Parathyroid adenoma (tissue), 2 donors: Measurements from ENCODE around the gene SNTA1.
"Not testable (repeated sequence)": the region's sequence is repeated elsewhere in the genome, so short reads cannot be mapped to it uniquely, and the experiment has no call there.

ENCODE experiments used
- H2AFZ ChIP-seq: fragments of 300-600 bp; sonication (generic); one replicate; pipeline ENCODE4 v1.7.0; 2017; ENCODE audit warnings: antibody characterized with exemption, mild to moderate bottlenecking
- H3K27ac ChIP-seq: fragments of 300-600 bp; sonication (generic); one replicate; pipeline ENCODE4 v1.7.0; 2017
- H3K27me3 ChIP-seq: fragments of 300-600 bp; sonication (generic); one replicate; pipeline ENCODE4 v1.7.0; 2017; ENCODE audit warnings: low read length; ENCODE audit not compliant: control insufficient read depth, insufficient read depth
- H3K36me3 ChIP-seq: fragments of 300-600 bp; sonication (generic); one replicate; pipeline ENCODE4 v1.7.0; 2017; ENCODE audit warnings: low read length; ENCODE audit not compliant: control insufficient read depth, insufficient read depth
- H3K4me1 ChIP-seq: fragments of 300-600 bp; sonication (generic); one replicate; pipeline ENCODE4 v1.7.0; 2017; ENCODE audit warnings: control low read depth
- H3K4me2 ChIP-seq: fragments of 300-600 bp; sonication (generic); one replicate; pipeline ENCODE4 v1.7.0; 2017; ENCODE audit warnings: low read length
- H3K4me3 ChIP-seq: fragments of 300-600 bp; sonication (generic); one replicate; pipeline ENCODE4 v1.7.0; 2017; ENCODE audit warnings: low read depth, low read length
- H3K79me2 ChIP-seq: fragments of 300-600 bp; sonication (generic); one replicate; pipeline ENCODE4 v1.7.0; 2017; ENCODE audit warnings: control low read depth
- H3K9ac ChIP-seq: fragments of 300-600 bp; sonication (generic); one replicate; pipeline ENCODE4 v1.7.0; 2017; ENCODE audit warnings: mild to moderate bottlenecking
- H3K9me3 ChIP-seq: fragments of 300-600 bp; sonication (generic); one replicate; pipeline ENCODE4 v1.7.0; 2017; ENCODE audit warnings: low read length; ENCODE audit not compliant: control insufficient read depth
- CTCF ChIP-seq: fragments of 300-600 bp; sonication (generic); IDR thresholded peaks from one replicate; pipeline ENCODE4 v1.7.0; 2017; ENCODE audit warnings: antibody characterized with exemption, mild to moderate bottlenecking
- donor health status: primary hyperparathyroidism.

SNTA1 gene

GRCh38 chr20:33434434-33434833 is 9.1 kb downstream of the SNTA1 start:
- no peak overlapping the region for H3K27ac ChIP-seq
- H3K9ac ChIP-seq = no peak overlapping the region
- no peaks in the 10 kb centered on the region for H3K9me3 ChIP-seq
- TF ChIP-seq CTCF = no peak
- H3K4me3 ChIP-seq = no peak overlapping the region
- no peak overlapping the region for H2AFZ ChIP-seq
- peaks cover 4% of the 10 kb centered on the region for H3K4me1 ChIP-seq
- no peaks in the 10 kb centered on the region for H3K79me2 ChIP-seq
- H3K27me3 ChIP-seq = no peaks in the 10 kb centered on the region
- no peaks in the 10 kb centered on the region for H3K36me3 ChIP-seq
- H3K4me2 ChIP-seq = no peak overlapping the region

GRCh38 chr20:33433465-33434234 is 9.9 kb downstream of the SNTA1 start:
- no peaks in the 10 kb centered on the region for H3K27me3 ChIP-seq
- H3K4me3 ChIP-seq = no peak overlapping the region
- H3K4me2 ChIP-seq = no peak overlapping the region
- no peaks in the 10 kb centered on the region for H3K36me3 ChIP-seq
- no peak for TF ChIP-seq CTCF
- no peak overlapping the region for H3K27ac ChIP-seq
- no peaks in the 10 kb centered on the region for H3K79me2 ChIP-seq
- peaks cover 4% of the 10 kb centered on the region for H3K4me1 ChIP-seq
- no peaks in the 10 kb centered on the region for H3K9me3 ChIP-seq
- H2AFZ ChIP-seq = no peak overlapping the region
- H3K9ac ChIP-seq = no peak overlapping the region

- H3K4me2 ChIP-seq = no peak overlapping the region
- H3K27me3 ChIP-seq = no peaks in the 10 kb centered on the region
- H3K27ac ChIP-seq = no peak overlapping the region
- no peak for TF ChIP-seq CTCF
- no peaks in the 10 kb centered on the region for H3K9me3 ChIP-seq
- H3K4me3 ChIP-seq = no peak overlapping the region
- no peaks in the 10 kb centered on the region for H3K4me1 ChIP-seq
- no peak overlapping the region for H2AFZ ChIP-seq
- no peaks in the 10 kb centered on the region for H3K79me2 ChIP-seq
- H3K9ac ChIP-seq = no peak overlapping the region
- no peaks in the 10 kb centered on the region for H3K36me3 ChIP-seq
These were observed 11.7 kb downstream of the SNTA1 start for GRCh38 chr20:33431797-33432381.

GRCh38 chr20:33423875-33424274 is 19.7 kb downstream of the SNTA1 start:
- H3K9ac ChIP-seq, H3K4me2 ChIP-seq, H3K36me3 ChIP-seq, H3K27me3 ChIP-seq, H3K4me3 ChIP-seq, H3K27ac ChIP-seq, H3K79me2 ChIP-seq, H3K9me3 ChIP-seq, H2AFZ ChIP-seq, H3K4me1 ChIP-seq: not testable (repeated sequence)

- no peak overlapping the region for H2AFZ ChIP-seq
- TF ChIP-seq CTCF = no peak
- no peaks in the 10 kb centered on the region for H3K4me1 ChIP-seq
- H3K9me3 ChIP-seq = no peaks in the 10 kb centered on the region
- no peaks in the 10 kb centered on the region for H3K79me2 ChIP-seq
- H3K4me3 ChIP-seq = no peak overlapping the region
- H3K27me3 ChIP-seq = no peaks in the 10 kb centered on the region
- no peak overlapping the region for H3K27ac ChIP-seq
- H3K9ac ChIP-seq = no peak overlapping the region
- no peaks in the 10 kb centered on the region for H3K36me3 ChIP-seq
- H3K4me2 ChIP-seq = no peak overlapping the region
These were observed 20.3 kb downstream of the SNTA1 start for GRCh38 chr20:33423141-33423834.
